CD4-positive, alpha-beta T cell treated with Interferon gamma for 1 hour (primary cell): ENCODE results near the gene CLBA1.

ENCODE experiments used
- DNase-seq: peaks from one replicate; pipeline ENCODE4 v3.0.0-alpha.2; 2020

CLBA1 gene

DNA sequence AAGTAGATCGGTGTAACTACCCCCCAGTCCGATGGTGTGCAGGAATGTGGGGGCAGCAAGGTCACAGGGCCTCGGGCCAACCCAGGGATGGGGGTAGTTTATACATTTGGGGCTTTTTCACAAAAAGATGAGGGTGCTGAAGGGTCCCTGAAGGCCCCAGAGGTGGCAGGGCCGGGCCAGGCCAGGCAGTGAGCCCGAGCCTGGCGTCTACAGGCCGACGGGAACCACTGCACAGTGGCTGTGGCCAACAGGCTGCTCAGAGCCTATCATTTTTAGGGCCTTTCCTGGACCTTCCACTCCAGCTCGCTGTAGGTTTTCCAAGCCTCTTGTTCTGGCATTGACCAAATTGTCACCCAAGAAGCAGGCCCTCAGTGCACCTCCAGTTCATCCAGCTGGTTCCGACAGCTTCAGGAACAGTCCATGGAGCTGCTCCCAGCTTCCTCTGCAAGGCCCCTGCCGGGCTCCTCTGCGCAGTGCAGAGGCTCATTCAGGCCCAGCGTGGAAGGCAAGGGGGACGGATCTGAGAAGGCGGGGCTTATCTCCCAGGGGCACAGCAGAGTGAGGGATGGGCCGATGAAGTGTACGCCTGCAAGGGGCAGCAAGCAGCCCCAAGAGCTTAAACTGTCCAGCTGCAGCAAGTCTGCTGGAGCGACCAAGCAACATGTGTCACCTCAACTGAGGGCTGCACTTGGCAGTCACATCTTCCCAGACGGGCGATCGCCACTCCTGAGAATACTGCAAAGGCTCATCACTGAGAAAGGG lies 21.4 kb downstream of the CLBA1 start:
- DNase-seq = no peak

DNA sequence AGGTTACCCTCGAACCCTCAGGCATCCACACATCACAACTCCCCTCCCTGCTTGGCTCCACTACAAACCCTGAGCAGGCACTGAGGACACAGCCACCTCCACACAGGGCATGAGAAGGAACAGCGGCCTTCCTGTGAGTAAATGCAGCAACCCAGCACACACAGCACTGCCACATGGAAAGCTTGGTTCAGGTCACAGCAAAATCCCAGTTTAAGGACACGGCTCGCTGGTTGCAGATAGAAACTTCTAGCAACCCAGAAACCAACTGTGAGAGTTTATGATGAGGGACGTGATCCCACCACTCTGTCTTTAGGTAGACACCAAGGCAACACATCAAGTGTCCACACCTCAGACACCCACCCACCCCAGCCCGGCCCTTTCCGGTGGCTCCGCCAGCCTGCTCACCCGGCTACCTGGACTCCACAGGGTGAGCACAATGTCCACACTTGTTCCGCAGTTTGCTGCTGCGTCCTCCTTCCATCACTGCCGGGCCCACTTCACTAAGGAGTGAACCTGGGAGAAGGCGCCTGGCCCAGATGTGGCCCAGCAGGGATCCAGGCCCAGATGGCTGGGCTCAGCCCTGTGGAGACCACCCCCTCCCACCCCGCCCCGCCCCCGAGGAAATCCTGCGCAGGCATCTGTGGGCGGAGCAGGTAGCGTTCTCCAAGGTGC lies 22.1 kb downstream of the CLBA1 start:
- DNase-seq = no peak

DNA sequence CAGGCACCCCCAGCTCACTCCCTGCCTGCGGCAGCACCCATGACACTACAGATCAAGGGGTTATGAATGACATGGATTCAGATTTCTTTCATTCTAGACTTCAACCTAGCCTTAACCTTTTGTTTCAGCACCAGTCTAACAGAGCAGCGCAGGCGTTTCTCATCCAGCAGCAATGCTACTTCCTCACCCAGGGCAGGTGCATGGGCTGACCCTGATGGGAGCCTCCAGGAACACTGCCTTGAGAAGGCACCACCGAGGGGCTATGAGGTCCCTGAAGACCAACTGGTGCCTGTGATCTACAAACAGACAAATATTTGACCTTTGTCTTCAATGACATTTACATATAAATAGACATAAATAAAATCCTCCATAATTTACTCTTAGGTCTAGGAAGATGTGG lies 24.5 kb downstream of the CLBA1 start:
- DNase-seq = no peak

DNA sequence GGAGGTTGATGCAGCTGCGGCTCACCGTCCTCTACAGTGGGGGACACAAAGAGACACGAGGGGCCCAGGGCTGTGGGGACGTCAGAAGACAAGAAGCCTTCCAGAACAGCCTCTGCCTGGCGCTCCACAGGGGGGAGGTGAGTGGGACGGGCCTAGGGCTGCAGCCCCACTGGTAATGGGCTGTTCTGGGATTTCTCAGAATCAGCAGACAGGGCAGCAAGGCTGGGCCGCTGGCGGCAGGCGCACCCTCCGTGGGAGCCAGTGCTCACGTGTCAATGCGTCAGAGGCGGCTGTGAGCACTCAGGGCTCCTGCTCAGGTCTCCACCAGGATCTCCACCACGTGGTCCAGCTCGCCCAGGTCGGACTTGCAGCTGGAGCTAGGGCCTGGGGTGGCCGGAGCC lies 25.3 kb downstream of the CLBA1 start:
- no peak for DNase-seq

DNA sequence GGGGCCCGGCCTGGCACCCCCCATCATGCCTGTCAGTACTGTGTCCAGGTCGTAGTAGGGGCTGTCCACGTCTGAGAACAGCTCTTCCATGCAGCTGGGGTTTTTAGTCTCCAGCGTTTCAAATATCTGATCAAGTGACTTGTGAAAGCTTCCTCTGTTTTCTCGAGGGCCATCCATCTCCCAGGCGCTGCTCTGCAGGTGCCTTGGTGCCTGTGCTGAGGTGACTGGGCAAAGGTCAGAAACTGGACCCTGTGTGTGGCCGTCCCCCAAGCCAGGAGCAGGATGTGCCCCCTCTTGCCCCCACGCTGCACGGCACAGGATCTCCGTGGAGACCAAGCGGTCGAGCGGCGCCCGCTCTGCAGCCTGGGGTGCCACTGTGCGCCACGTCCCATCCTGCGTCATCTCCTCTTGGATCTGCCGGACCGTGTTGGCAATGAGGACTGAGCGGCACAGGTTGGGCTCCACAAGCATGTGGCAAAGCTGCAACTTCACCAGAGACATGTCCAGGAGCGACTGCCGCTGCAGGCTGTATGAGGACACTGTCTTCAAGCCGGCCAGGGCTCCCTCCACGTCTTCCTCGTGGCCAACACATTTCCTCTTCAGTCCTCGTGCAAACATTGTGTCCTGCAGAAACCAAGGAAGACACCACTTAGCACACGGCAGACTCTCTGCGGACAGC lies 25.9 kb downstream of the CLBA1 start:
- no peak for DNase-seq

DNA sequence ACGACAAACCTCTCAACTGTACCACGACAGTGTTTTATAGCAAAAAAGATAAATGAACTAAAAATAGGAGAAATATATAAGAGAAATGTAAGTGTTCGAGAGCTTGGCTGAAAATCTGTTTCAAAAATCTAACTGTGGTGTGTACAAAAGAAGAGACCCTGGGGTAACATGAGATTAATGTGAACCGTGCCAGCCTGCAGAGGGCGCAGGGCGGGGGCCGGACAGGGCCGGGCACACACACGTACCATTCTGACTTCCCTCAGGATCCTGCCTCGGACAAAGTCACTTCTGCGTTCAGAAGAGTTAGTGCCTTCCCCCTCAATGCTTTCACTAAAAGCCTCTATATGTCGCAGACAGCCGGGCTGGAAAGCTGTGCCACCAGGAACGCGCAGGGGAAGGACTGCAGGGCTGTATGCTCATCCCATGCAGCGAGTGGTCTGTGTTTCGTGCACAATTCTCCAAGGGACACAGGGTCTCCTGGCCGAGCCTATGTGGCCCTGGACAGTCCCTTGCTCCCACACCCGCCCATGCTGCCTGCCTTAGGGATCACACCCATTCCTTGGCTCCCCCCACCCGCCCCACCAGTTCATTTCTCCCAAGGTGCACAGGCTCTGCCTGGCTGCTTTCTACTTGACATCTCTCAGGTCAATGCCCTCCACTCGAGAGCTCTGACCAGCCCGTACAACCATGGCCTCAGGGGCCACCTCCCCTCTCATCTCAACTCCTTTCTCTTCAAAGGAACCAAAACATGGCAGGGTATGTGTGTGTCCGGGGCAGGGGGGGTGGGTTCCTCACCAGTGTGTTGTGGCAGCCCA lies 26.8 kb downstream of the CLBA1 start:
- DNase-seq = peak; percentile 13

DNA sequence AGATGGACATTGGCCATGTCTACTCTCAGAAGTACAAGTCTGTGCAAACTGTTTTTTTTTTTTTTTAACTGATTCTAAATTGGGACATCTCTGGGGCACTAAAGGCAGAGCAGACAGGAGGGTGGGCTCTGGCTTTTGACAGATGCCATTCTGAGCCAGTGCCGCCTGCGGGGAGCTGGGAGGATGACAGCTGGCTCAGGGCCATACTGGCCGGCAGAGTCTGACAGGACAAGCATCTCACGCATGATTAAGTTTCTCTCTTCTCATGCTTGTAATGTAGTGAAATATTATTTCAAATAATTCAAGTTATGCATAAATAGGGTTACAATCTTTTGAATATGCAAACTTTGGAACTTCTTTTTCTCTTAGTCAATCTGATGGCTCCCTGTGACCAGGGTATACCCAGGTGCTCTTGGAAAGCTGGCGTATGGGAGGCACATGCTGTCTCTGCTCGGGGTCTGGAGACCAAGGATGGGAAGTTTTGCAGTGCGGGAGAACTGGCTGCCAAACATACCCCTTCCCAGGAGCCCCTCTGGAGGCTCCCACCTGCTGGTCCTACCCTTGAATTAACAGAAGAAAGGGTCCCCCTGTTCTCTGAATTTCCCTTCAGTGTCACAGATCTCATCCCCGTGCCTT lies 27.7 kb downstream of the CLBA1 start:
- DNase-seq = no peak

DNA sequence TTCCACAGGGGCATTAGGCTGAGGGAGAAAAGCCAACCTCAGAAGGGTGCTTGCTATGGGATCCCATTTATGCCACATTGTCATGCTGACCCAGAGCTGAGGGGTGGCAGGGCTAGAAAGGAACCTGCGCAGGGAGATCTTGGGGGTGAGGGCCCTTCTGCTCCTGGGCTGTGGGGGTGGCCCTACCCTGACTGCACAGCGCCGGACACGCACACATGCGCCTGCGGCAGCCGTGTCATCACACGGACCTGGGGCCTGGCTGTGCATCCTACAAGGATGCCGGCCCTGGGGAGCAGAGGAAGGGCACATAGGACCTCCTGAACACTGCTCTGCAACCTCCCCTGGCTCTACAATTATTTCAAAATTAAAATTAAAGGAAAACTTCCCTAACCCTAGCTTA lies 28.4 kb downstream of the CLBA1 start:
- no peak for DNase-seq

DNA sequence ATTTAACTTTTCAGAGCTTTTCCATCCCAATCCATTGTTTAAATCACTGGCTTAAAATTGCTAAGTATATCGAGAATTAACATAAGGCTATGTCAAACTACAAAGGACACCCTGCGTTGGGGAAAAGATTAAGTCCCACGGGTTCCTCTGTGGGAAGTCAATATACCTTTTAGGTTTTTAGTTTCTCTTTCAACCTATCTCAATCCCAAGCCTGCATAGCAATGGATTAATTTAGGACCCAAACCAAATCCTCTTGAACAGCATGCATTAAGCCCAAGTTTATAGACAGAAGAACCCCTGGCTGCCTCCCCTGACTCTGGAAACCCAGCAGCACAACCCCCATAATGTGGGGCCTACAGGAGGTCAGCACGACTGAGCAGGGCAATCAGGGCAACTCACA lies 29.0 kb downstream of the CLBA1 start:
- no peak for DNase-seq

DNA sequence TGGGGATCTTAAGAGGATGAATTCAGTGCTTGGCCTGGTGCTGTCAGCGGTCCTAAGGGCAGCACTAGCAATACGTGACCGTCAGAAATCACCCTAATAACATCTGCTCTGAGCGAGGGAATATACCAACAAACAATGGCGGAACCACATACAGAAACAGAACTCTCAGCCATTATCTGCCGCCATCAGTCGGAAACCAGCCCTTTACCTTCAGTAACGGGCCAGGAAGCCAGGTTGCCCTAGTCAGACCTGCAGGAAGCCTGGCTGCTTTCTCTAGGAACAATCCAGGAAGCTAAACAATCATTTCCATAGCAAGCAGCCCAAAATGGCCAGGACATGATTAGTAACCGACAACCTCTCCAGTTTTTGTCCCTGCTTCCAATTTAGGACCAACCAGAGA lies 29.7 kb downstream of the CLBA1 start:
- DNase-seq = no peak

DNA sequence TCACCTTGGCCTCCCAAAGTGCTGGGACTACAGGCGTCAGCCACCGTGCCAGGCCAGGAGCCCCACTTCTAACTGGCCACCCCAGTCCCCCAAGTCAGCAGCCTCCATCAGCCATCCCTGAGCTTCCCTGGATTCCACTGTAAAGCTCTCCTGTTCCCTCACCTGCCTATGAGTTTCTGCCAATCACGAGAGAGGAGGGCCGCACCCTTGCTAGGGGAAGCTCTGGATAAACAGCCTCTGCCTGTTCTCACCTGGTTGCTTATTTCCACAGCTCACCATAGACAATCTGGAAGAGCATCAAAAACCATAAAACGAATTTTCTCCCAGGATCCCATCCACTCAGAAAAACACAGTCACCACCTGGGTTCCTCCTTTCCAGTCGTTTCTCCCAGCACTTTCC lies 30.3 kb downstream of the CLBA1 start:
- DNase-seq = no peak

DNA sequence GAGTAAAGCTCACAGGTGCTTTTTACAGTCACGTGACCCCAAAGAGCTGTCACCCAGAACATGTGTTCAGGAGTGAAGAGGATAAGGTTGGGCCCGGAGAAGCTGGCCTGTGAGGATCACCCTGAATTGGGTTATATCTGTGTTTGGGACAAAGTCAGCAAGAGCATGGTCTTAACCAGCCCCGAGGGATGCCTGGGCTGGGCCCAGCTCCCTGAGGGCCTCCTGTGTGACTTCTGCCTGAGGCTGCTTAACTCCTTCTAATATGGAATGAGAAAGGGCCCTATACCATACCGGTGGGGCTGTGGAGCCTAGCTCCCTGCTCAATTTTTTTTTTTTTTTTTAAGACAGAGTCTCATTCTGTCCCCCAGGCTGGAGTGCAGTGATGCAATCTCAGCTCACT lies 32.8 kb downstream of the CLBA1 start:
- DNase-seq = no peak

DNA sequence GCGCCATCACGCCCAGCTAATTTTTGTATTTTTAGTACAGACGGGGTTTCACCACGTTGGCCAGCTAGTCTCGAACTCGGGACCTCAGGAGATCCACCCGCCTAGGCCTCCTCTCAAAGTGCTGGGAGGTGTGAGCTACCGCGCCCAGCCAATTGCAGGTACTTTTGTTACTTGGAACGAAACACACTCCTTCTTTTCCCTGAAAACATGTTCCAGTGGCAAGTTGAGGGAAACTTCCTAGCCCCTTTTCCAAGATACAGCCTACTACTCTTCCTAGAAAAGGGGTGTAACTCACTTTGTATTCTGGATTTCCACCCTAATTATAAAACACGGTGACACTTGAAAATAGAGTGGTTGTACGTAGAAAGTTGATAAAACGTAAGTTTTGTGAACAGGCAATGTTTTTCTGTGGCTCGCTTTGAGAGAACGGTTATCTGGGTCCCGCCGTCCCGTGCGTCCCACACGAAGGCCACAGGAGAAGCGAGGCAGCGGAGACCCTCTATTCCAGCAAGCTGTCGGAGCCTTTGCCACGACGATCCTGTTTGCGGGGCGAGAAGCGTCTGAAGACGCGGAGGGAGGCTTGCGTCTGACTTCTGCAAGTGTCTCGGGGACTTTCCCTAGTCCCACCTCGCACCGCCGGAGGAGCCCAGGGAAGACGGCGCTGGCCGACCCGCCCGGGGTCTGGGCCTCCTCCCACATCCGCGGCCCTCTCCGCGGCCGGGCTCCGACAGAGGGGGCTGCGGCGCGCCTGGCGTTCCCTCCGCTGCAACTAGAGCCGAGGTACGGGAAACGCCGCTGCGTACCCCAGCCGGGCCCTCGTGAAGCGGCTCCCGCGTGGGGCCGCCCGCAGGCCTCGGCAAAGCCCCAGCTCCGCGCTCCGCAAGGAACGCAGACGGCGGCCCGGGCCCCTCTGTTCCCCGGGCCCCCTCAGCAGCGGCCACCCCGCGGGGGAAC lies 34.5 kb downstream of the CLBA1 start:
- DNase-seq = peak; percentile 64

DNA sequence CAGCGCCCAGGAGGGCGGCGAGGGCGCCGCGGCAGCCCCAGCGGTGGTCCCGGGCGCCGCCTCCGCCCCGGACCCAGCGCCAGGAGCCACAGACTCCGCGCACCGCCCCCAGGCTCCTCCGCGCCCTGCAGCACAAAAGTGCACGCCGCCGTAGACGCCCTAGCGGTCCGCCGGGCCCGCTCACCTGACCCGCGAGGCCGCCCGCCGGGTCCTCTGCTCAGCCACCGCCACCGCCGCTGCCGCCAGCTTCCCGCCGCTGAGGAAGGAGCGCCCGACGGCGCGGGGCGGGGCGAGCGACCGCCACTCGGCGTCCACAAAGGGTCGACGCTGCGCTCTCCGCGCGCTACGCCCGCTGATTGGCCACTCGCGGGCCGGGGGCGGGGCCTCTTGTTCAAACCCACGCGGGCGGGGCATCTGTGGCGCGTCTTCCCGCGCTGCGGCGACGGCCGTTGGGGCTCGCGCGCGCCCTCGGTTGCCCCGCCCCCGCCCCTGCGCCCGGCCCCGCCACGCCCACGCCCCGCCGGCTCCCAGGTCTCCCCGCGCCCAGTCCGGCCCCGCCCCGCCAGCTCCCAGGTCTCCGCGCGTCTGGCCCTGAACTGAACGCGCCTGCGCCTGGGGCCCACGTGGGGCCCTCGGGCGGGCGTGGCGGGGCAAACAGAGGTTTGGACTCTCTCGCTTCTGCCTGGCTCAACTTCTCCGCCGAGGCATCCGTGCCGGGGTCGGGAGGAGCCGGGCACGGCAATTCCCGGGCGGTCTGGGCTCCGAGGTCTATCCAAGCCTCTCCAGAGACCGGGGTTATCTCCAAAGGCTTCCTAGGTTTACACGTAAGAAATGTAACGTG lies 35.4 kb downstream of the CLBA1 start, which contains the start of gene CDCA4:
CDCA4 (minus strand) TSS at position 269 of the 841 bp plus-strand sequence. CDS start 9,154 bp downstream, outside the sequence.
- DNase-seq = peak; percentile 97

DNA sequence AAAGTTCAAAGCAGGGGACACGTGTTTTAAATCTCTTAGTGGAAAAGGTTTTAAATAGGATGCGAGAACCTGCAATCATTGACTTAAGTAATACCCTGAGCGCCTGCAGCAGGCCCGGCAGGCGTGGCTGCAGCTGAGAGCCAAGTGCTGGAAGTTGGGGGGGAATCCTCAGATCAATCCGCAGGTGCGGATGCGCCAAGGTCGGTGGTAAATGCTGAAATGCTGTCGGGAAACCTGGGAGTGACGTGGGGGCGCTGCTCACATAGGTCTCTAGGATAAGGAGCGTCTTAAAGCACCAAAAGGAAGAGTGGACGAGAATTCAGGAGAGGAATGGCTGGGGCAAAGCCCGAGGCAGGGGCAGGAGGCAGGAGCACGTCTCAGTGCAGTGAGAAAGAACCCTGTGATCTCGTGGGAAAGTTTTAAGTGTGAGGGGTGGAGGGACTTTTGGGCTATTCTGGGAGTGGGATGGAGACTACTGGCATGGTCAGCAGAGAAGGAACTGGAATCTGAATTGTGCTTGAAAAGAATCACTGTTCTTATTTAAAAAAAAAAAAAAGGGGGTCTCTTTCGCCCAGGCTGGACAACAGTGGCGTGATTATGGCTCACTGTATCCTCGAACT lies 36.2 kb downstream of the CLBA1 start:
- DNase-seq = no peak

DNA sequence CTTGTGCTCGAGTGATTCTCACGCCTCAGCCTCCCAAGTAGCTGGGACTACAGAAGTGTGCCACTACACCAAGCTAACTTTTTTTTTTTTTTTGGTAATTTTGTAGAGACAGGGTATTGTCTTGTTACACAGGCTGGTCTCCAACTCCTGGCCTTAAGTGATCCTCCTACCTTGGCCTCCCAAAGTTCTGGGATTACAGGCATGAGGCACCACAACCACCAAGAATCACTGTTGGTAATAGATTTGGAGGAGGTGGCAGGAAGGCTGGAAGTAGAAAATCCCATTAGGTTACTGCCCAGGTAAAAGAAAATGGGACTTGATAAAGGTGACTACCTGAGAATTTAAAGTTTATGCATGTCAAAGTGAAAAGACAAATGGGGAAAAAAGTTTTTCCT lies 36.7 kb downstream of the CLBA1 start:
- DNase-seq = no peak

DNA sequence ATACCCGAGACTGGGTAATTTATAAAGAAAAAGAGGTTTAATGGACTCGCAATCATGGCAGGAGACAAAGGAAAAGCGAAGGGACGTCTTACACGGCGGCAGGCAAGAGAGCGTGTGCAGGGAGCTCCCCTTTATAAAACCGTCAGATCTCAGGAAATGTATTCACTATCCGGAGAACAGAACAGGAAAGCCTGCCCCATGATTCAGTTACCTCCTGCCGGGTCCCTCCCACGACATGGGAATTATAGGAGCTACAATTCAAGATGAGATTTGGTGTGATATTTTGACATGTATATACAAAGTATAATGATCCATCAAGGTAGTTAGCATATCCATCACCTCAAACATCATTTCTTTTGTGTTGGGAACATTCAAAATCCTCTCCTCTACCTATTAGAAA lies 37.6 kb downstream of the CLBA1 start:
- DNase-seq = no peak

DNA sequence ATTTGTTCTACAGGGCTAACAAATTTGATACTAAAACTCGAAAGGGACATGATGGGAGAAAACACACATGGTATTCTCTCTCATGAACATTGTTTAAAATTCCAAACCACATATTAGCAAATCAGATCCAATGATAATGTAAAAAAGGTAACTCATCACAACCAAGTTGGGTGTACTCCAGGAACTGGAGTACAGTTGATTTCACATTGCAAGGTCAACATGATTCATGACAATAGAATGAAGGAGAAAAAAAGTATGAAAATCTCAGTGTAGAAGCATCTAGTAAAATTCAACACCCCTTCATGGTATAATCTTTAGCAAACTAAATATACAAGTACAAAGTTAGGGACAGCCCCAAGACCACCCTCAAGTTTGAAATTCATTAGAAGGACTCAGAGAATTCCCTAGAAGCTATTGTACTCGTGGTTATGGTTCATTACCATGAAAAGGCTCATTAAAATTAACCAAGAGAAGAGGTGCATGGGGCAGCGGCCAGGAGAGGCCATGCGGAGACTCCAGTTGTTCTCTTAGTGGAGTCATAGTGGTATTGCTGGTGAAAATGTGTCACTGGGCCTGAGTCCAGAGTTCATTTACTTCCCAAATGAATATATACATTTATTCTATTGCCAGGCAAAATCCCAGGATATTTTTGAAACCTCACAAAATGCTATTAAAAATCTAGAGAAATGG lies 38.3 kb downstream of the CLBA1 start:
- no peak for DNase-seq

DNA sequence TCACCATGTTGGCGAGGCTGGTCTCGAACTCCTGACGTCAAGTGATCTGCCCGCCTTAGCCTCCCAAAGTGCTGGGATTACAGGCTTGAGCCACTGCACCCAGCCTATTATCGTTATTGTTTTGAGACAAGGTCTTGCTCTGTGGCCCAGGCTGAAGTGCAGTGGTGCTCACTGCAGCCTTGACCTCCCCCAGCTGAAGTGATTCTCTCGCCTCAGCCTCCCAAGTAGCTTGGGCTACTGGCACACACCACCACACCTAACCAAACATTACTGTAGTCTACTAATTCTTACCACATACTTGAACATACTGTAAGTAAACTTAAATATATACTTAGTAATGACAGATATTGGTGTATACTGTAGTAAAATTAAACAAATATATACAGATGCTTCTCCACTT lies 39.8 kb downstream of the CLBA1 start:
- DNase-seq = no peak
